ENCODE results near the gene ARMC7.

DNA sequence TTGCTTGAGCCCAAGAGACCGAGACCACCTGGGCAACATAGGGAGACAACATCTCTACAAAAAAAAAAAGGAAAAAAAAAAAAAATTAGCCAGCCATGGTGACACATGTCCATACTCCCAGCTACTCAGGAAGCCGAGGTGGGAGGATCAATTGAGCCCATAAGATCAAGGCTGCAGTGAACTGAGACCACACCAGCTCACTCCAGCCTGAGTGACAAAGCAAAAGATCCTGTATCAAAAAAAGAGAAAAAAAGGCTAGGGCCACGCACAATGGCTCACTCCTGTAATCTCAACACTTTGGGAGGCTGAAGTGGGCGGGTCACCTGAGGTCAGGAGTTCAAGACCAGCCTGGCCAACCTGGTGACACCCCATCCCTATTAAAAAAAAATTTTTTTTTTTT is 59.2 kb downstream of the ARMC7 start:
- TF ChIP-seq, protein P1, sequence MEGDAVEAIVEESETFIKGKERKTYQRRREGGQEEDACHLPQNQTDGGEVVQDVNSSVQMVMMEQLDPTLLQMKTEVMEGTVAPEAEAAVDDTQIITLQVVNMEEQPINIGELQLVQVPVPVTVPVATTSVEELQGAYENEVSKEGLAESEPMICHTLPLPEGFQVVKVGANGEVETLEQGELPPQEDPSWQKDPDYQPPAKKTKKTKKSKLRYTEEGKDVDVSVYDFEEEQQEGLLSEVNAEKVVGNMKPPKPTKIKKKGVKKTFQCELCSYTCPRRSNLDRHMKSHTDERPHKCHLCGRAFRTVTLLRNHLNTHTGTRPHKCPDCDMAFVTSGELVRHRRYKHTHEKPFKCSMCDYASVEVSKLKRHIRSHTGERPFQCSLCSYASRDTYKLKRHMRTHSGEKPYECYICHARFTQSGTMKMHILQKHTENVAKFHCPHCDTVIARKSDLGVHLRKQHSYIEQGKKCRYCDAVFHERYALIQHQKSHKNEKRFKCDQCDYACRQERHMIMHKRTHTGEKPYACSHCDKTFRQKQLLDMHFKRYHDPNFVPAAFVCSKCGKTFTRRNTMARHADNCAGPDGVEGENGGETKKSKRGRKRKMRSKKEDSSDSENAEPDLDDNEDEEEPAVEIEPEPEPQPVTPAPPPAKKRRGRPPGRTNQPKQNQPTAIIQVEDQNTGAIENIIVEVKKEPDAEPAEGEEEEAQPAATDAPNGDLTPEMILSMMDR (conservative IDR thresholded peaks at IDR 0.05; ENCODE audit: low read depth, low read length), result no peak
- TF ChIP-seq EZH2 (IDR thresholded peaks at IDR 0.05; ENCODE audit: borderline replicate concordance, low read depth, low read length, poor library complexity, severe bottlenecking), result no peak

Measured in A673 (cell line).